GM19372 (cell line): ENCODE measurements around the gene SLC25A45.

ENCODE experiments used
- ATAC-seq: cut with Tn5 transposase; IDR thresholded peaks from one replicate; pipeline ENCODE4 v1.9.1; 2021; ENCODE audit warnings: mild to moderate bottlenecking, low read depth, moderate library complexity; ENCODE audit not compliant: unreplicated experiment

Gene SLC25A45

DNA sequence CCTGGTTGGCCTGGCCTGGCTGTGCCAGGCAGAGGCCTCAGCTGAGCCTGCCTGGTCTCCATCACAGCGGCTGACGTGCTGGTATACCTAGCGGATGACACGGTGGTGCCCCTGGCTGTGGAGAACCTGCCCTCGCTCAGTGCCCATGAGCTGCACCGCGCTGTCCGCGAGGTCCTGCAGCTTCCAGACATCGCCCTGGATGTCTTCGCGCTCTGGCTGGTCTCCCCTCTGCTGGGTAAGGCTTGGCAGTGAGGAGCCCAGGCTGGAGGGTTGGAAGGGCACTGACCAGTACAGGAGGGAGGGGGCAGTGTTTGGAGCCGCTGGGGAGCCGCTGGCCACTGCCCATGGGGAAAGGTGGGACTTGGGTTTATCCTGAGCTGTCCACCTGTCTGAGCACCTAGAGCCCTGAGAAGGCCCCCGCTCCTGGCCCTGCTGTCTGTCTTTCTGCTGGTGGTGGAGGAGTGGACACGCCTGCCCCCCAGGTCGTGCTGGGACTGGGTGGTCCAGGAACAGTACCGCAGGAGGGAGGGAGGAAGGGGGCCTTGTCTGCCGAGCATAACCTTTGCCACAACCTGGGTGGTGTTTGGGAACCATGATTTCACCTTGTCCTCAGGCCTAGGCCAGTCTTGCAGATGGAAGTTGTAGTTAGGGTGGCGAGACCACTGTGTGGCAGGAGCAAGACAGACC lies 7.0 kb upstream of the SLC25A45 start:
- no peak for ATAC-seq

DNA sequence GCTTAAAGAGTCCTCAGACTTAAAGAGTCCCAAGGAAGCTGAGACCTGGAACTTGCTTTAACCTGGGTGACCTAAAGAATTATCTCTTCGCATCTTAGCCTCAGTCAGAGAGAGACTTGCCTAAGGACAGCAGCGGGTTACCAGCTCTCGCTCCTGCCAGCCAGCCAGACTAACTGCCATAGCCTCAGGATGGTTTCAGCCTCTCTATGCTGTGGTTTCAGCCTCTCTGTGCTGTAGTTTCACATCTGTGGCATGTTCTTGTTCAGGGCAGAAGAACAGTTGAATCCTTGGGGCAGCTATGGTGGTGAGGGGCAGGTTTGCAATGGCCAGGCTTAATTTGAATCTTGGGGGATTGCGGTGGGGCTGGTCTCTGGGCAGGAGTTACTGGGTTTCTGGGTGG lies 6.3 kb upstream of the SLC25A45 start:
- ATAC-seq: no peak

DNA sequence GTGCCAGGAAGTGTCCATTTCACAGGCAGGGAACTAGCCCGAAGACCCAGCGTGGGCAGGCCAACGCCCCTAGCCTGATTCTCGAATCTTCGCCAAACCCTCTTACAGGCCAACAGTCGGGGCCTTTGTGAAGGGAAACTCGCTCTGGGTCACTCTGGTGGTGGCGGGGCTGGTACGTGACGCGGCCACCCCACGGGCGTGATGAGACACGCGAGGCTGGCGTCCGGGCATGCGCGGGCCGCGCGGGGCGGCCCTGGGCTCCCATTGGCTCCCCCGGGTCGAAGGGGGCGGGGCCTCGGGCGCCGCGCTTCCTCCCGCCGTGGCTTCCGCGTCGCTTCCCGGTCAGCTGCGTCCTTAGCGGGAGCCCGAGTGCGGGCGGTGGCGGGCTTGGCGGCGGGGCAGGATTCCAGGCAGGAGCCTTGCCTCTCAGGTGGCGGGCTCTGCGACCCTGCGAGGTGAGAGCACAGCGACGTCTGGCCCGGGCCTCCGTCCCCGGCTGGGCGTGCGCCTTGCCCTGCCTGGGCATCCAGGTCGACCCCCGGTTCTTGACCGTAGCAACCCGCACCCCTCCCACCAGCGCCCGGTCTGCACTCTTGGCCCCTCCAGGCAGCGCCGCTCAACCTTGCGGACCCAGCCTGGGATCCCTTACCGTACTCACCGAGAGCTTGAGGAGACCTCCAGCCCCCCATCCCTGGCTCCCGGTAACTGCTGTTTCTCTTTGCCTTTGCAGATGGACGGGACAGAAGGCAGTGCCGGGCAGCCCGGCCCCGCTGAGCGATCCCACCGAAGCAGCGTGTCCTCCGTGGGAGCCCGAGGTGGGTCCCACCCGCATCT lies 4.1 kb upstream of the SLC25A45 start, which contains the start of gene FRMD8:
TSS of gene FRMD8 (plus strand) at position 331 of the 834 bp plus-strand sequence. CDS start at position 731, 400 bp downstream.
- no peak for ATAC-seq

DNA sequence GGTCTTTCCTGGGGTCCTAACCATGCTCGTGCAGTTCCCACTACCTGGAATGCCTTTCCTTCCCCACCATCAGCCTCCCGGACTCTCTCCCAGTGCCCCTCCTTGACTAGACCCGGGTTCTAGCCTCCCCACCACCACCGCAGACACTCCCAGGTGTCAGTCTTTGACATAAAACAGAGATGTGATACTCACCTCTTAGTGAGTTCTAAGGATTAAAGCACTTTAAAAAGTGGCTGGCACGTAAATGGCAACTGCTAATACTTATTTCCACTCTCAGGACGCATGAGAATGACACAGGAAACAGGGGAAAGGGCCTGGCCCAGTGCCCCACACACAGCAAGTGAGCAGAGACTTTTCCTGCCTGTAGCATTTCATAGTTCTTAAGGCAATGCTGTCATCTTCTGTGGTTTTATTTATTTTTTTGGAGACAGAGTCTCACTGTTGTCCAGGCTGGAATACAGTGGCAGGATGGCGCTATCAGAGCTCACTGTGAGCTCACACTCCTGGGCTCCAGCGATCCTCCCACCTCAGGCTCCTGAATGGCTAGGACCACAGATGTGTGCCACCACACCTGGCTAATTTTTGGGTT lies 1.9 kb upstream of the SLC25A45 start:
- ATAC-seq: no peak

GRCh38 chr11:65383778-65384177 lies 1.3 kb upstream of the SLC25A45 start:
- no peak for ATAC-seq

DNA sequence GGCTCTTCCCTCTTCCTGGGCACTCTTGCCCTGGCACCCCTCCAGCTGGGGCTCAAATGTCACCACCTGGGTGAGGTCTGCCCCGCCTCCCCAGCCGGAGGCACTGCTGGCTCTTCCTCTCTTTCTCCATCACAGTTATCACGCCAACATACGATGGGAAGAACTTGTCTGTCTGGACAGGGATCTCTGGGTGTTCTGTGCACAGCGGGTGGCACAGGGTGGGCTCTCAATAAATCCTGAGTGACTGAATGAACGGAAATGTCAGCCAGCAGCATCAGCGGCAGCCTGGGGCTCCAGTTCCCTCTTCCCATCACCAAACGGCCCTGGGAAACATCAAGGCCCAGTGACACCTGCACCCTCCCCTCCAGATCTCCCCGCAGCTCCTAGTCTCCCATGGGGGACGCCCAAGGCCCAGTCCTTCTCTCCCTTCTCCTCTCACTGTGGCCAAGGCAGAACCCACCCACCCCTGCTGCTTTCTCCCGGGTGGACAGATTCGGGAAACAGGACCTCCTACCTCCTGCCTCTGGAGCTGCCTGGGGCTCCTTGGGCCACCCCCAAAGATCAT lies 440 bp upstream of the SLC25A45 start:
- ATAC-seq: no peak

GRCh38 chr11:65381716-65382032 lies 772 bp downstream of the SLC25A45 start:
- ATAC-seq: peak; percentile 4

- no peak for ATAC-seq
Observed at GRCh38 chr11:65380460-65381119, 1.9 kb downstream of the SLC25A45 start.

GRCh38 chr11:65379698-65380459 lies 2.6 kb downstream of the SLC25A45 start:
- ATAC-seq: no peak

DNA sequence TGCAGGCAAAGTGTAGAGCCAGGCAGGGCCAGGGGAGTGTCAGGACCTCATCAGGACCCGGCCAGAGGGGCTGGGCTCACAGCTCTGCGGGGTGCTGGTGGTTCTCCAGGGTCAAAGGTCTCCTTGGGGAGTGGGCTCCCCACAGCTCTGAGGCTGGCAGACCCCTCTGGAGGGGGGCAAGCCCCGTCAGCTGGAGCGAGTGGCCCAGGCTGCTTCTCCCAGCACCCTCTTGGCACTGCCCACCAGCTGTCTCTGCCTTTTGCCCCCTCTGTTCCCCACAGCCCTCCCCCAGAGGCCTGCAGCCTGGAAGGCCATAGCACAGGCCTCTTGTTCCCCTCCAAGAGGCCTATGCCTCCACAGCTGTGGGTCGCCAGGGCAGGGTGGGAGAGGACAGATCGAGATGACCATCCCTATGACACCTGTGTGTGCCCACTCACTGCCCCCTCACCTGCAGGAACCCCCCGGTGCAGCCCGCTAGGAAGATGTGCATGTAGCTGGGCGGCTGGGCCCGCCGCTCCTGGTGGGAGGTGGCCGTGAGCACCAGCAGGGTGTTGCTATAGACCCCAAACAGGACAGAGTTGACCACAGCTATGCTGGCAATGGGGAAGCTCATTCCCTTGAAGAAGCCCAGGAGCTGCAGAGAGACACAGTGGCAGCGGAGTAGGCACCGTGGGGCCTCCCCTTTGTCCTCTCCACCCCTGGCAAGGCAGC lies 3.4 kb downstream of the SLC25A45 start:
- no peak for ATAC-seq

DNA sequence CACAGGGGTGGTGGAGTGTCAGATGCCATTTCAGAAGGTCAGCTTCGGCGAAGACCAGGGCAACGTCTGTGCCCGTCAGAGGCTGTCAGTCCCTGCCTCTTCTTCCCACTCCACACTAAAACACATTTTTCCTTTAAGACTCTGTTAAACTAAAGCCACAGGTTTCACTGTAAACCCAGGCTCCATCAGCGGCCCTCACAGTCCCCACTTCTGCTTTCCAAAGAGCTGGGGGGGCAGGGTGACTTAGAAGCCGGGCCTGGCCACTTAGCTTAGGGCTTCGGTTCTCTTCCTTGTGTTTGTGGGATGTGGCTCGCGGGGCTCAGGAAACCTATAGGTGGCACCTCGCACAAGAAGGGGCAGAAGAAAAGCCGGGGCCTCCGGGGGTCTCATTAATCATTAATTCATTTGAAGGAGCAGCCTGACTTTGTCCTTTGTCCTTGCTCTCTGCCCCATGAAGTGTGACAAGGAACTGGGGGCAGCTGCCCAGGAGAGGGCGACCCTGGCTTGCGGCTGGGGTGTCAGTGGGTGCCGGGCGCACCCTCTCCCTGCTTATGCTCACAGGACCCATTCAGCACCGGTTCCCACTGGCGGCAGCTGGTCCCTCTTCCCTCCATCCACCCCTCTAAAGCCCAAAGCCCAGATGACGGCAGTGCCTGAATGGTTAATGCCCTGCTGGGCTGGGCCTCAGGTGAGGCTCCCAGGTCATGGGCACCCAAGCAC lies 4.1 kb downstream of the SLC25A45 start:
- no peak for ATAC-seq

GRCh38 chr11:65377777-65378176 lies 4.7 kb downstream of the SLC25A45 start:
- no peak for ATAC-seq

DNA sequence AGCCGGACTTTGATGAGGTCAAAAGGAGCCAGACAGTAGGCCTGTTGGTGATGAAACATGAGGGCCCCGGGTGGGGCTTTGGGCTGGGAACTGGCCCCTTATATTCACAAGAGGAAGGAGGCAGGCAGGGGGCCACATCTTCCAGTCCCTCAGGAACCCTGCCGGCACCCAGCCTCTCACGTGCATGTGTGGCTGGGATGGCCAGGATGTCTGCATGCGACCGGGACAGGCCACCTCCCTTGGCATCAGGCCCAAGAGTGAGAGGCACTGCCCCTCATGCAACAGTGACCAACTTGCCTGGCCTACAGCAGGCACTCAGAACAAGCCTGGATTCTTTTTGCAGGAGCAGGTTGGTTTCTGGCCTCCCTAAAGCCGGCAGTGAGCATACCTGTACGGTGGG lies 5.4 kb downstream of the SLC25A45 start:
- no peak for ATAC-seq

DNA sequence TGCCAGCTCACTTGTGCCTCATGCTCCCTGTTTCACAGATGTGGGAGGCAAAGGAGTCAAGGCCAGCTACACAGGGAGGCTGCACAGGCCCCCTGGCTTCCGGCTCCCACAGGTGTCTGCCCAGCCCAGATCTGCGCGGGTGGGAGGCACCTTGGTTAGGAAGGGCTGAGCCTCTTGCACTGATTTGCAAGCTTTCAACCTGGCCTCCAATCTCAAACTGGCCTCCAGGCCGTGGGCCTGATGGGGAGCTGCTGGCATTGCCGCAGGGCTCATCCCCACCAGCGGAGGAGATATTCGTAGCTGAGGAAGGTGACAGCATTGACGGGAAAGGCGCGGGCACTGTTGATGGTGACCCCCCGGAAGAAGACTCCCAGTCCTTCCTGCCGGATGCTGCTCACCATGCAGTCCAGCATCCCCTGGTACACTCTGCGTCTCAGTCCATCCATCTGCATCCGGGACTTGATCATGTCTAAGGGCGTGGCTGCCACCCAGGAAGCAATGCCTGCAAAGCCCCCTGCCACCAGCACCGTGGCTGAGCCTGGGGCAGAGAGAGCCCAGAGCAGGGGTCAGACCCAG lies 6.2 kb downstream of the SLC25A45 start:
- ATAC-seq: no peak

DNA sequence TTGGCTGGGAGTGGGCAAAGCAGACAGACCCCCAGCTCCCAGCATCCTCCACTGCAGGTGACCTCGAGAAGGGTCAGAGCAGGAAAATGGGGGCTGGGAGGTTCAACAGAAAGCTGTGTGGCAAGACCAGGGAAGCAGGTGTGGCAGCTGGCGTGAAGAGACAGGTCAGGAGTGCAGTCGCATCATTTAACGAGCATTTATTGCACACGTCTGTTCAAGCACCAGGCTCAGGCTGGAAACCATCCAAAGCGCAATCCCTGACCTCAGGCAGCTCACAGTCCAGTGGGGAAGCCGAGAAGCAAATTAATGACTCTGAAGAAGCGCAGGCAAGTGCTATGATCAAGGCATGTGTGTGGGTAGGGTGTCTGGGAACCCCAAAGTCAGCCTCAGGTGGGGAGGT lies 7.4 kb downstream of the SLC25A45 start:
- ATAC-seq: no peak

DNA sequence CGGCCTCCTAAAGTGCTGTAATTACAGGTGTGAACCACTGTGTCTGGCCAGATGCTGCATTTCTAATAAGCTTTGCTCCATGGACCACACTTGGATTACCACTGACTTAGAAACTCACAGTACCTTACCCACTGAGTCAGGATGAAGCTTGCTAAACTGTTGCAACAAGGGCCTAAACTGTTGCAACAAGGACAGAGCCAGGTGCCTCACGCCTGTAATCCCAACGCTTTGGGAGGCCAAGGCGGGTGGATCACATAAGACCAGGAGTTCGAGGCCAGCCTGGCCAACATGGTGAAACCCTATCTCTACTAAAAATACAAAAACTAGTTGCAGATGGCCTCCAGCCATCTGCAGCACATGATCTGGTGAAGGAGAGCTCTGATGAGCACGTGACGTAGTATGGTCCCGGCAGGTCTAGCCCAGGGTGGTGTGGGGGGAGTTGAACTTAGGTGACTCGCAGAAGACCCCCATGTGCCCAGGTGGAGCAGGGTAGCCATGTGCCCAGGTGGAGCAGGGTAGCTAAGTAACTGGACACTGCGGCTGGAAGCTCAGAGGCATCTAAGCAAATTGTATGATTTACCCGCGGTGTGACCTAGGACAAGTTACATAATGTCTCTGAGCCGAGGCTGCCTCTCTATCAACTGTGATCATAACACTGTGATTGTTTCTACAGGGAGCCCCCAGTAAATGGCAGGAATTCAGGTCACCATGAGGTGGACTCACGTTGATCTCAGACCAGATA lies 8.4 kb downstream of the SLC25A45 start:
- ATAC-seq: no peak

- ATAC-seq: no peak
Observed at GRCh38 chr11:65370659-65371049, 11.8 kb downstream of the SLC25A45 start.

- no peak for ATAC-seq
Observed at GRCh38 chr11:65366340-65366773, 16.1 kb downstream of the SLC25A45 start.
